Measurements from ENCODE around the gene ZIC5.

Gene ZIC5

GRCh38 chr13:99977912-99978798, 6.6 kb upstream of the ZIC5 start:
- DNase-seq (ENCODE audit: low read depth in 2 of 2): no peak
- TF ChIP-seq CTCF (IDR thresholded peaks at IDR 0.05; ENCODE audit: low read depth, low read length): no peak
- H3K4me3 ChIP-seq (replicated peaks in 1 of 2; ENCODE audit: low read depth in 2 of 2, low read length in 2 of 2): no peak overlapping the region

DNA sequence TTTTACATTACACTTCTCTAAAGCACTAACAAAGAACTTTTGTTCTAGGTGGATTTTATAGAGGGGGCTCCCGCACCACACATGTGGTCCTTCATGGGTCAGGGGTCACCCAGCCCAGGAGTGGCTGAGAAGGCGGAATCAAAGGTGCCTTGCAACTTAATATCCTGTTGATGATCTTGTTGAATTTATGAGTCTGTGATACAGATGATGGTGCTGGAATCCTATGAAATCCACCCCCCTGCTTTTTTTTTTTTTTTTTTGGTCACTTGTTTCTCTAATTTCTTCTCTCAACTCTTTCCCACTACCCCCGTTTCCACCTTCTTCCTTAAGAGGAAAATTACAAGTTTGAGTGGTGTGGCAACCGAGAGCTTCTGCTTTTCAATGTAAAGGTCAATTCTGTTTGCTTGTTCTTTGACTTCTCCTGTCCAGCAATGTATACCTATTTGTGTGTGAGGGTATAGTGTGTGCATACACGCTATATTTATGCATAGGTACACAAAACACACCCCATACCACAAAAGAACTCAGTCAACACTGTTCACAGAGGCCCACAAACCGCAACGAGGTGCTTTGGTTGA, 5.9 kb upstream of the ZIC5 start:
- no peak overlapping the region for H3K4me3 ChIP-seq (replicated peaks in 1 of 2; ENCODE audit: low read depth in 2 of 2, low read length in 2 of 2)
- no peak for DNase-seq (ENCODE audit: low read depth in 2 of 2)
- TF ChIP-seq CTCF (IDR thresholded peaks at IDR 0.05; ENCODE audit: low read depth, low read length): no peak

DNA sequence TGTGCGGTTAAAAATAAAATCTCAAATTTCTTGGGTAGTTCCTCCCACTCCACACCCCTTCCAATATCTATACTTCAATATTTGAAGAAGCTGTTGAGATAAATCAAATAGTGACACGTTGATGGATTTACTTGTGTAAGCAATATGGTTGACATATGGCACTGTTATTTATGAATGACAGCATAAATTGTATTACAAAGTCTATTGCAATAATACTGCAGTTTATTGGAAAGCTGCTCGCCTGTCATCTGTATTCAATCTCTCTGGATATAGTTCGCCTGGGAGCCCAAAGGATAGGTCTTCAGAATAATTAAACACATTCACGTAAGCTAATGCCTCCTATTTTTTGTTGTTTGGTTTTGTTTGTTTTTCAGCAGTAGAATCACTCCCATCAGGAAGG, 5.0 kb upstream of the ZIC5 start:
- no peak for TF ChIP-seq CTCF (IDR thresholded peaks at IDR 0.05; ENCODE audit: low read depth, low read length)
- H3K4me3 ChIP-seq (replicated peaks in 1 of 2; ENCODE audit: low read depth in 2 of 2, low read length in 2 of 2): no peak overlapping the region
- DNase-seq (ENCODE audit: low read depth in 2 of 2): no peak

DNA sequence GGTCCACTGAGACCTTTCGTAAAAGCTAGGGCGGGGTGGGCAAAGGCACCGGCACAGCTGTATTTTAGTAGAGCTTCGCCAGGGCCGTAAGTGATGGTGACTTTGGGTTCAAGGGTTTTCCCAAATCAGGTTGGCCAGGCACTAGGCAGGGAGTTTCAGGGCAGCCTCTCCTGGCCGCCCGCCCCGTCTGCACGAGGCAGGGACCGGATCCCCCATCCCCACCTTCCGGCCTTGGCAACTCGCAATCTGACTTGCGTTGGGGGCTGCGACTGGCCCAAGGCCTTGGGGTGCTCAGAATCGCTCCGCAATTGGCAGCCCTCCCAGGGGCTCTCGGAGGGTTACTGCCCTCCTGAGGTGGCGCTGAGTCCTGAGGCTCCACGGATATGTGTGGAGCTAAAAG, 4.1 kb upstream of the ZIC5 start:
- no peak for TF ChIP-seq CTCF (IDR thresholded peaks at IDR 0.05; ENCODE audit: low read depth, low read length)
- H3K4me3 ChIP-seq (replicated peaks in 1 of 2; ENCODE audit: low read depth in 2 of 2, low read length in 2 of 2): no peak overlapping the region
- DNase-seq (ENCODE audit: low read depth in 2 of 2): no peak

DNA sequence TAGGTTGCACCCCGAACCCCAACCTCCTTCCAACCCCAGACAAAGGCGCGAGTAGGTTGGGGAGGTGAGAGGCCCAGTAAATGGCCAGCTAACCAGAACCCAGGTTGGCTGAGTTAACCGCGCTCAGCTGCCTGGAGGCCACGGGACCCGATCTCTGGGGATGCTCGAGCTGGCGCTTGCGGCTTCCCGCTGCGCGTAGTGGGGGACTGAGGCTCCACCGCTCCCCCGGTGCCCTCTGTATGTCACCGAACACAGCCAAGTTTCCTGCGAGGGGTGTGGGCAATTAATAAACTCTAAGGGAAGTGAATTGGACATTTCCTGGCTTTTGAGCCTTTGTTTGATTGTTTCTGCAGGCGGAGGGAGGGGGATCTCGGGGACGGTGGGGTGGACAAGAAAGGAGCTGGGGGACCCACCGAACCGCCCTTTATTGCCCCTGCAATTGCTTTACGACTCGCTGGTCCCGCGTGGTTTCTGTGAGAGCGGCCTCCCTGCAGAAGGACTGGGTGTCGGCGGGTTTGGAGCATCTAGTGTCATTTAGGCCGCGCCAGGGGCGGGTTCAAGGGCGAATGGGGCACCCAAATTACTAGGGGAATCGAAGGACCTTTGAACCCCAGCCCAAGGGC, 3.5 kb upstream of the ZIC5 start:
- DNase-seq (ENCODE audit: low read depth in 2 of 2): no peak

More for the DNA sequence above, 3.5 kb upstream of the ZIC5 start:
- TF ChIP-seq CTCF (IDR thresholded peaks at IDR 0.05; ENCODE audit: low read depth, low read length): no peak
- H3K4me3 ChIP-seq (replicated peaks in 1 of 2; ENCODE audit: low read depth in 2 of 2, low read length in 2 of 2): no peak overlapping the region

All from cardiac fibroblast (primary cell).